ACHN (cell line): ENCODE measurements around the gene C20orf96.
A peak's percentile ranks its signal among the peaks of the same experiment; 100 is the strongest.

Experiments
- DNase-seq: peaks from one replicate; pipeline ENCODE4 v3.0.0-alpha.2; 2015
- in situ Hi-C: cut with HindIII; loops from 2 replicates; pipeline ENCODE4 v1.10.0; 2017; ENCODE audit warnings: low sequenced_read_pairs, low pct_ligation_motif_present, low pct_unique_long_range_greater_than_20kb

The C20orf96 gene

GRCh38 chr20:313948-314347 is 23.4 kb upstream of the C20orf96 start:
- in situ Hi-C loops, result no loop called here
- peak; percentile 14 for DNase-seq

GRCh38 chr20:313402-313801 is 22.9 kb upstream of the C20orf96 start:
- no peak for DNase-seq
- in situ Hi-C loops, result no loop called here

- no peak for DNase-seq
- in situ Hi-C loops, result no loop called here
Observed at GRCh38 chr20:312866-313265, 22.3 kb upstream of the C20orf96 start.

GRCh38 chr20:312067-312466 is 21.5 kb upstream of the C20orf96 start:
- in situ Hi-C loops, result no loop called here
- DNase-seq, result no peak

GRCh38 chr20:311609-312008 is 21.1 kb upstream of the C20orf96 start:
- no peak for DNase-seq
- in situ Hi-C loops, result no loop called here

GRCh38 chr20:310645-311044 is 20.1 kb upstream of the C20orf96 start:
- in situ Hi-C loops, result no loop called here
- DNase-seq, result no peak

GRCh38 chr20:309841-310644 is 19.5 kb upstream of the C20orf96 start:
- DNase-seq, result peak; percentile 98
- in situ Hi-C loops, result no loop called here

- peak; percentile 44 for DNase-seq
- in situ Hi-C loops, result no loop called here
Observed at GRCh38 chr20:309306-309840, 18.8 kb upstream of the C20orf96 start.

GRCh38 chr20:308427-309038 is 18.0 kb upstream of the C20orf96 start:
- DNase-seq, result no peak
- in situ Hi-C loops, result no loop called here

- in situ Hi-C loops, result no loop called here
Observed at GRCh38 chr20:305745-306144, 15.2 kb upstream of the C20orf96 start.

GRCh38 chr20:301886-302848 is 11.6 kb upstream of the C20orf96 start:
- DNase-seq, result no peak
- in situ Hi-C loops, result no loop called here

More at GRCh38 chr20:305745-306144, 15.2 kb upstream of the C20orf96 start:
- no peak for DNase-seq

- in situ Hi-C loops, result no loop called here
- DNase-seq, result no peak
Observed at GRCh38 chr20:300345-300990, 9.9 kb upstream of the C20orf96 start.

GRCh38 chr20:298776-299391 is 8.3 kb upstream of the C20orf96 start:
- in situ Hi-C loops, result no loop called here
- no peak for DNase-seq

GRCh38 chr20:297925-298775 is 7.6 kb upstream of the C20orf96 start:
- in situ Hi-C loops, result no loop called here
- DNase-seq, result peak; percentile 56

GRCh38 chr20:297098-297924 is 6.8 kb upstream of the C20orf96 start, which contains the start of gene ZCCHC3:
TSS of gene ZCCHC3 (plus strand) at chr20:297570. CDS start at chr20:297587, 17 bp downstream.
- peak; percentile 88 for DNase-seq
- in situ Hi-C loops, result no loop called here

GRCh38 chr20:295804-296203 is 5.3 kb upstream of the C20orf96 start:
- in situ Hi-C loops, result no loop called here
- no peak for DNase-seq
